Suppressor macrophage treated with lipopolysaccharide for 1 hour (primary cell): ENCODE results near the gene ACTA1.
"Not testable (repeated sequence)": the region's sequence is repeated elsewhere in the genome, so short reads cannot be mapped to it uniquely, and the experiment has no call there.

Experiments used
- DNase-seq, 3 donors: peaks; one replicate each; pipeline ENCODE4 v3.0.0-alpha.2; 2020 to 2022

The ACTA1 gene

DNA sequence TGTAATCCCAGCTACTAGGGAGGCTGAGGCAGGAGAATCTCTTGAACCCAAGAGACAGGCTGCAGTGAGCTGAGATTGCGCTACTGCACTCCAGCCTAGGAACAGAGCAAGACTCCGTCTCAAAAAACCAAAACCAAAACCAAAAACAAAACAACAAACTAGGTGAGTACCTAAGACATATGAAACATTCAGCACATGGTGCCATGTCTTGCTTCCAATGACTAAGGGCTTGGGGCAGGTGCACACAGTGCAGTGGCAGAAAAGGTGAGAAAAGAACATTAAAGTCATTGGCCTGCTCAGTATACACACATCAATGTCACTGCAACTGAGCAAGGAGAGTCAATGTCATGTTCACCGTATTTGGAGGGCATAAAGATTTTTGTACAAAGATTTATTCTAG is 4.1 kb upstream of the ACTA1 start:
- DNase-seq: no peak

DNA sequence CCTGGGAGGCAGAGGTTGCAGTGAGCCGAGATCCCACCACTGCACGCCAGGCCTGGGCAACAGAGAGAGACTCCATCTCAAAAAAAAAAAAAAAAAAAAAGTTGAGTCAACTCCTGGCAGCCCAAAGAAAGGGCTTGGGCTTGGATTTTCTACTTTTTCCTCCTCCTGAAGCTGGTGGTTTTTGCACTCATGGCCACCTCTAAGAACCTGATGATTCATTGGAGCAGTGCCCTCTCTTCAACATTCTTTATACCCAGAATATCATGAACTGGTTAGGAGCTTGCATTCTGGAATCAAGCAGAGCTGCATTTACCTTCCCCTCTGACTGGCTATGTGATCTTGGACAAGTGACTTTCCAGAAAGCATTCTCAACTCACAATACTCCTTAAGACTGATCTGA is 3.5 kb upstream of the ACTA1 start:
- DNase-seq: no peak

DNA sequence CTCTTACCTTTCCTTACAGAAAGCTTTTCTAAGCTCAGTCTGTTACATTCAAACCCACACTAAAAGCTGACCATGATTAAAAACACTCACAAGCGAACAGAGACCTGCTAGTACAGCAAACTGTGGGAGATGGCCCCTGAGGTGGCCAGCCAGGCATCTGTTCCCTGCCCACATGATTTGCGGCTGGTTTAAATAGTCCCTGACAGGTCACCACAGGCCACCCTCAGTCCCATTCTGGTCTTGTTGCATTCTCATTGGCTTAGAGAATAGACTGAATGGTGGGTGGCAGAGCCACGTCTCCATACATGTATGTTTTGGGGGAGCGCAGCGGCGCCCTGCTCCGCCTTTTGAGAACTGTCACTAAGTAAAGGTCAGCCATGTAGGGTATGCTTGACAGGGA is 2.3 kb upstream of the ACTA1 start:
- no peak for DNase-seq

DNA sequence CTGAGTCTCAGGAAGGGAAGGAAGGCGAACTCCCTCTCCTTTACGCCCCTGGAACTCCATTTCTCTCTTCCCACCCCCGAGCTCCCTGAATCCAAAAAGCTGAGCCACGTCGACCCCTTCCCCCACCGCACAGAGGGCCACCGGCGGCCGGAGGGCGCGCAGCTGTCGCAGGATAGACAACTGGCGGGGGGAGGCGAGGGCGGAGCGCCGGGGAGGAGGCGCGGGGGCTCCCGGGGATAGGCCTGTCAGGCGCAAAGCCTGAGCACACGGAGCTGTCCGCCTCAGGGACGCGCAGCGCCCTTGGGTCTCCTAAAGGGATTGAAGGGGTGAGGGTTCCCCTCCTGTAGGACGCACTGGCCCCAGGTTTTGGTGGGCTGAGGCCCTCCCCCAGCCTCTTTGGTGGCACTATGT is 752 bp upstream of the ACTA1 start:
- no peak for DNase-seq

DNA sequence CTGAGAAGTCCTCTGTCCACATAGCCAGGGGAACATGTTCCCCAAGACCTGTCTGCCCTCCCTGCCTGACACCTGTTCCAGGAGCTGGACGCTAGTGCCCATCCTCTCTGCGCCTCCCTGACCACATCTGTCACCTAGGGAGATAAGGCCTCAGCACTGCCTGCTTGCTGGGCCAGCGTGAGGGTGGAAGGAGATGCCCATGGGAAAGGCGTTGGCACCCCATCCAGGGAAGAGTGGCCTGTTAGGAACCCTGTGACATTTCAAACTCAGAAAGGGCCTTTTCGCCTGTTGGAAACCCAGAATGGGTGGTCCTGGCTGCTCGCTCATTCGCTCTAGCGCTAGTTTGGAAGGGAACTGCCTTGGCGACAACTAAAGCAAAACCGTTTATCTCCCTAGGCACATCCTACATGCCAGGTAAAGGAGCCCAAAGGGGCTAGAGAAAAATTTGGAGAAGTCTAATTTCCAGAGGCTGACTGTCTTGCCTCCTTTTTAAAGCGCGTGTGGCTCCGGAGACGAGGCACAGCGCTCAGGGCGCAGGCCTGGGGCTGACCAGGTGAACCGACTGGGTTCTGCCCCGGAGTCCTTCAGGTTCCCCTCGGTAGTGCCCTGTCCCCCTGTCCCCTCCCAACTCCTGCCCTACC is 410 bp downstream of the ACTA1 start:
- no peak for DNase-seq

DNA sequence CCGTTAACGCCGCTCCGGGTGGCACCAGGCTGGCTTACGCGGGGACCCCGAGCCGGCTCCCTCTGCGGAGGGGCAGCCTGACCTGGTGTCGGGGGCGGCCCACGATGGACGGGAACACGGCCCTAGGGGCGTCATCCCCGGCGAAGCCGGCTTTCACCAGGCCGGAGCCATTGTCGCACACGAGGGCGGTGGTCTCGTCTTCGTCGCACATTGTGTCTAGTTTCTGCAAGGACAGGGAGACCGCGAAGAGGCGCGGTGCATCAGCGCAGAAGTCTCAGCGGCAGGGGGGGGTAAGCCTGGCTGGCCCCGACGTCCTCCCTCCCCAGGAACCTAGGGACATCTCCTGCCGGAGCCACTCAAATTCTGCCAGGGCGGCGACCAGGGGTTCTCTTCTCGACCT is 989 bp downstream of the ACTA1 start:
- no peak for DNase-seq

DNA sequence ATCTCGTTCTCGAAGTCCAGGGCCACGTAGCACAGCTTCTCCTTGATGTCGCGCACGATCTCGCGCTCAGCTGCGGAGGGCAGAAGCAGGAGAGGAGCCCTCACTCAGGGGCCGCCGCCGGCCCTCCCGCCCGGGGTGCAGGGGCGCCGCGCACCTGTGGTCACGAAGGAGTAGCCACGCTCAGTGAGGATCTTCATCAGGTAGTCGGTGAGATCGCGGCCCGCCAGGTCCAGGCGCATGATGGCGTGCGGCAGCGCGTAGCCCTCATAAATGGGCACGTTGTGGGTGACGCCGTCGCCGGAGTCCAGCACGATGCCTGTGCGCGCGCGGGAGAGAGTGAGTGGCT is 1.8 kb downstream of the ACTA1 start:
- DNase-seq: no peak

DNA sequence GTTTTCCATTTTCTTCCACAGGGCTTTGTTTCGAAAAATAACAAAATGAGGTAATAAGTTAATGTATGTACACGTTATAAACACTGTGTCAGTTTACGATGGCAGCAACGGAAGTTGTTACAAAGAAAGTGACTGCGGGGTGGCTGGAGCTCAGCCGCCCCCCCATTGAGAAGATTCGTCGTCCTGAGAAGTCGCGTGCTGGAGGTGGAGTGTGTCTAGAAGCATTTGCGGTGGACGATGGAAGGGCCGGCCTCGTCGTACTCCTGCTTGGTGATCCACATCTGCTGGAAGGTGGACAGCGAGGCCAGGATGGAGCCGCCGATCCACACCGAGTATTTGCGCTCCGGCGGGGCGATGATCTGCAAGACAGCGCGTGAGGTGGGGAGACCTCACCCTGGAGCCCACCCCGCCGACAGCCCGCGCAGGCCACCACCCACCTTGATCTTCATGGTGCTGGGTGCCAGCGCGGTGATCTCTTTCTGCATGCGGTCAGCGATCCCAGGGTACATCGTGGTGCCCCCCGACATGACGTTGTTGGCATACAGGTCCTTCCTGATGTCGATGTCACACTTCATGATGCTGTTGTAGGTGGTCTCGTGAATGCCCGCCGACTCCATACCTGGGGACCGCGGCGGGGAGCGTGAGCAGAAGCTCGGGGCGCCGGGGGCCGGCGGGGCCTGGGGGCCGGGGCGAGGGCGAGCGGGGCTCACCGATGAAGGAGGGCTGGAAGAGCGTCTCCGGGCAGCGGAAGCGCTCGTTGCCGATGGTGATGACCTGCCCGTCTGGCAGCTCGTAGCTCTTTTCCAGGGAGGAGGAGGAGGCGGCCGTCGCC is 2.4 kb downstream of the ACTA1 start:
- DNase-seq: no peak

DNA sequence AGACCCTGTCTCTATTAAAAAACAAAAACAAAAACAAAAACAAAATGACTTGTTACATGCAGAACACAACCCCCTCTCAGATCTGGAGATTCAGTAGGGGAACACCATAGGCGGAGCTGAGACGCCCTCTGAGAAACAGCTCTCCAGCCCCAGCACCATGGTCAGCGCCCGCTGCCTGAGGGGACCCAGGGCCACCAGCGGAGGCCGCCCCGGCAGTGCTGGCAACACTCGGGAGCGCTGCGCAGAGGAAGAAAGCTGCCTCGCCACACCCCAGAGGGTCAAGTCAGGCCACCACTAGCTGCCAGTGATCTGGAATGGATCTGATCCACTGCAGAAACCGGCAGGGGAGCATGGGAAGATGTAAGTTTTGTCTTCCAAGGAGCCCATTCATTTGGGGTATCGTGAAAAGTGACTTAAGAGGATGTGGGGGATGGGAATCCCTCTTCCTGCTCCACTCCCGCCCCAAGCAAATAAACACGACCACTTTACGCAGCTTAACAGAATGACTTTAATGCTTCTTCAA is 3.1 kb downstream of the ACTA1 start:
- peak; percentile 64 to 88 (median 71) for DNase-seq

DNA sequence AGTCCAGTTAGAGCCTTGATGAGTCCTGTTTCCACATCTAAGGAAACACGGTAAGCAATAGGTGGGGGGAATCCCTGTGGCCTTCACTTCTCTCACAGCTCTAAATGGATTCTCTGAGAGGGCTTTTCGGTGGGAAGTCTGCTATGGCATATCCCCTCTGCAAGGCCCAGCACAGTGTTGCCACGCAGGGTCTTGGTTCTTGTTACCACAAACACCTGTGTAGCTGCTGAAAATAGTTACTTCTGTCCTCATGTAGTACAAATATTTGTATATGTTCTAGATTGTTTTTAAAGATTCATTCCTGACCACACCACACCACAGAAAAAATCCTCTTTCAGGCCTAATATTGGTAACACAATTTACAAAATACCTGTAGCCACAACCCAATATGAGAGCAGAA is 5.6 kb downstream of the ACTA1 start:
- no peak for DNase-seq

DNA sequence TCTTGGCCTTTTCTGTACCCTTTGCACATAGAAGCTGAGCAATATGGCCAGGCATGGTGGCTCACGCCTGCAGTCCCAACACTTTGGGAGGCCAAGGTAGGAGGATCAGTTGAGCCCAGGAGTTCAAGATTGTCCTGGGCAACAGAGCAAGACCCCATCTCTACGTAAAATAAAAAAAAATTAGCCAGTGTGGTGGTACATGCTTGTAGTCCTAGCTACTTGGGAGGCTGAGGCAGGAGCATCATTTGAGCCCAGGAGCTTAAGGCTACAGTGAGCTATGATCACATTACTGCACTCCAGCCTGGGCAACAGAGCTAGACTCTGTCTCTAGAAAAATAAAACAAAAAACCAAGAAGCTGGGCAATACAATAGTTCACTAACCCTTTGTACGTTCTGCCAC is 6.3 kb downstream of the ACTA1 start:
- DNase-seq: no peak

DNA sequence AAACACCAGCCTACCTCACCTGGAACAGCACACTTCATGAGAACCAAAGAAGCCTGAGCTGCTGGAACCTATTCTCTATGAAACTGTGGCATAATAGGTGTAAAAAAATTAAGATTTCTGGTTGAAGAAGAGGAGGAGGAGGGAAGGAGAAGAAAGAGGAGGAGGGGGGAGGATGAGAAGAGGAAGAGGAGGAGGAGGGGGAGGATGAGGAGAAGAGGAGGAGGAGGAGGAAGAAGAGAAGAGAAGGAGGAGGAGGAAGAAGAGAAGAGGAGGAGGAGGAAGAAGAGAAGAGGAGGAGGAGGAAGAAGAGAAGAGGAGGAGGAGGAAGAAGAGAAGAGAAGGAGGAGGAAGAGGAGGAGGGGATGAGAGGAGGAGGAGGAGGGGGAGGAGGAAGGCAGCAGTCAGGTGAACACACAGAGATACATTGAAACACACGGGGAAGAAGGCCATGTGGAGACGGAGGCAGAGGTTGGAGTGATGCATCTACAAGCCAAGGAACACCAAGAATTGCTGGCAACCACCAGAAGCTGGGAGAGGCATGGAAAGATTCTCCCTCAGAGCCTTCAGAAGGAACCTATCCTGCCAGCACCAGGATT is 8.2 kb downstream of the ACTA1 start:
- no peak for DNase-seq

DNA sequence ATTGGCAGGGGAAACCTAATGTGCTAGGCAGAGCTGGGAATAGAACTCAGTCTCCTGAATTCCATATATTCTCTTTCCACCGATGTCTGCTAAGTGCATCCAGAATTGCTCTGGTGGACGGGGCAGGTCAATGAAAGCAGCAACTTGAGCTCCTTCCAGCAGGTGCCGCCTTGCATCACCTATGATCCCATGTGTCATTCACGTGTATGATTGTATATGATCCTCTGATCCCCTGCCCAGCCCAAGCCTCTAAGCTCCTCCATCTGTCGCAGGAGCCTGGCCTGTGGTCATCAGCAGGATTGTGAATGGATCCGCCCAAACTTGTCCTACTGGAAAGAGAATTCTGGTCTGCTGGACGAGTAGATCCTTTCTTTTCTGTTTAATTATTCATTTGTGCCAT is 13.1 kb downstream of the ACTA1 start:
- no peak for DNase-seq

DNA sequence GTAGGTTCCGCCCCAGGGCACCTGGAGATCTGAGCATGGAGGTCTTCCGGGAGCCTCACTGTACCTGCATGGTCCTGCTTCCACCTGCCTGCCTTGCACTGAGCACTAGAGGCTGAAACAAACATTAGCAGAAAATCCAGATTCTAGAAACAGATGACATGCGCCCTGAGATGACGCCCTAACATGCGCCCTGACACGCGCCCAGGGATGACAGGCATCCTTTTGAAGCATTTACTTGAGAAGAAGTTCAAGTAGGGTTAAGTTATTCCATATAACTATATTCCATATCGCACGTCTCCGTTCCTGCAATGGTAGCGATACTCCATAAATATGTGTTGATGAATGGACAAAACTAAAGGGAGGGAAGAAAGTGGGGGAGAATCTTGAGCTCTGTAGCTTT is 13.7 kb downstream of the ACTA1 start:
- DNase-seq: no peak

DNA sequence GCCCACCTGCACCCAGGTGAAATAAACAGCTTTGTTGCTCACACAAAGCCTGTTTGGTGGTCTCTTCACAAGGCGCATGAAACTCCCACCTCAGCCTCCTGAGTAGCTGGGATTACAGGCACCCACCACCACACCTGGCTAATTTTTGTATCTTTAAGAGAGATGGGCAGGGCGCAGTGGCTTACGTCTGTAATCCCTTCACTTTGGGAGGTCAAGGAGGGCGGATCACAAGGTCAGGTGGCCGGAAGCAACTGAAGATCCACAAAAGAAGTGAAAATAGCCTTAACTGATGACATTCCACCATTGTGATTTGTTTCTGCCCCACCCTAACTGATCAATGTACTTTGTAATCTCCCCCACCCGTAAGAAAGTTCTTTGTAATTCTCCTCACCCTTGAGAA is 15.3 kb downstream of the ACTA1 start:
- not testable (repeated sequence) for DNase-seq

DNA sequence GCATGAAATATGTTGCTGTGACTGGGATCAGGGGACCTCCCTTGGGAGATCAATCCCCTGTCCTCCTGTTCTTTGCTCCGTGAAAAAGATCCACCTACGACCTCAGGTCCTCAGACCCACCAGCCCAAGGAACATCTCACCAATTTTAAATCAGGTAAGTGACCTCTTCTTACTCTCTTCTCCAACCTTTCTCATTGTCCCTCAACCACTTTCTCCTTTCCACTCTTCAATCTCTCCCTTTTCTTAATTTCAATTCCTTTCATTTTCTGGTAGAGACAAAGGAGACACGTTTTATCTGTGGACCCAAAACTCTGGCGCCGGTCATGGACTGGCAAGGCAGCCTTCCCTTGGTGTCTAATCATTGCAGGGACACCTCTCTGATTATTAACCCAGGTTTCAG is 21.1 kb downstream of the ACTA1 start:
- not testable (repeated sequence) for DNase-seq

DNA sequence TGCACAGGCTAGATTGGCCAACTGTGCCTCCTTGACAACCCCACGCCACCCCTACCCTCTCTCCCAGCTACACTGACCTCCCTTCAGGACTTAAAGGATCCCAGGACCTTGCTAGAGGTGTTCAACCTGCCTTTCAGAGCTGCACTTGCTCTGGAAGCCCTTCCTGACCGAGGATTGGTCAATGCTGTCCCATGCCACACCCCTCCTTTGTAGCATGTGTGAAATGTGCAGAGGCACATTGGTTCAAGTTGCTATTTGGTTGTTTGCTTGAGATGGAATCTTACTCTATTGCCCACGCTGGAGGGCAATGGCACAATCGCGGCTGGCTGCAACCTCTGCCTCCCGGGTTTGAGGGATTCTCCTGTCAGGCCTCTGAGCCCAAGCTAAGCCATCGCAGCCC is 21.8 kb downstream of the ACTA1 start:
- DNase-seq: no peak

DNA sequence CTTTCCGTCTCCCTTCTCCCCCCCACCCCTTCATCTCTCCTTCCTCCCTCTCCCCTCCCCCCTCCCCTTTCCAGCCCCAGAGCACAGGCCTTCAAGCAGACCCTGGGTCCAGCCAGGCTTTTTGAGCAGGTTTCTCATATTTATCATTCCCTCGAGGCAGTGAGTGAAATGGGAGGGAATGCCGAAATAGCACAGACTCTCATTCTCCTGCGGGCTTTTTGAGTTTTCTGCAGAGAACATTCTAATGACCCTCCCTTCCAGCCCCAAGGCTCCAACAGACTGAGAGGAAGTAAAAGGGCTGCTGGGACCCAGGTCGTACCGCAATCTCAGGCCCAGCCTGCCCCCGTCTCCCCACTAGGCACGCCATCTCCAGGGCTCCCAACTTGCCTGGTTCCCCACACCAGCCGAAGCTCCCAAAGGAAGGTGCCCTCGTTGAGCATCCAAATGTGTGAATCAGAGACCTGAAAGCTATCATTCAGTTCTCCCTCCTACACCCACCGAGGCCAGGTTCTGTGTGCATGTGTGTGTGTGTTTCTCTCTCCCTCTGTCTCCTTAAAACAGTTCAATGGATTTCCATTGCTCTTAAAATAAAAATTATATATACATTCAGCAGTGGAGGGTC is 22.3 kb downstream of the ACTA1 start:
- no peak for DNase-seq

DNA sequence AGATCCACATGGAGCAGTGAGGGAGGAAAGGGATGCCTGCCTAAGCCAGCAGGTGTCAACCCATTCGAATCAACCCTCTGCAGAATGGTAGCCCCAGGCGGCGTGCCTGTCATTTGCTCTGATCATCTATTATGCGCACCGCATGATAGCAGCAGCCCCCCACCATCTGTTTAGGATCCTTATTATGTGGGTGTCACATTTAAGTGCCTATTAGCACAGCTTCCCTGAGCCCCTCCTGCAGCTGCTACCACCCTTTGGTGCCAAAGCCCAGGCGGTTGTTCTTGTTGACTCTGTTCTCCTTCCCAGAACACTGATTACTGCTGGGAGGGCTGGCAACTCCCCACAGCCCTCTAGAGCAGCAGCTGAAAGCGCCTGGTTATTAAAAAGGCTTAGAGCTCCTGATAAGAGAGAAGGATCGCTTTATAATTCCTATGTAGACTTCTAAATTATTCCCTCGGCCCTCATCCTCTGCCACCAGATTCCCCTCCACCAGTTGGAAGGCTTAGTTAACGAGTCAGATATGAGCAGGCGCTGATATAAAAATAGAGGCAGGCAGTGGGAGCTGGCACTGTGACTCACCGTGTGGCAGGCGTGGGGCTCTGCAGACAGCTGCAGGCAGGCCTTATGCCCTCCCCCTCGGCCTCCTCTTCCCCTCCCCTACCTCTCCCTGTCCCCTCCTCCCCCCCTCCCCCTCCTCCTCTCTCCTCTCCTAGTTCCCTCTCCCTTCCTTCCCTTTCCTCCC is 23.0 kb downstream of the ACTA1 start:
- peak; percentile 71 to 83 (median 74) for DNase-seq

DNA sequence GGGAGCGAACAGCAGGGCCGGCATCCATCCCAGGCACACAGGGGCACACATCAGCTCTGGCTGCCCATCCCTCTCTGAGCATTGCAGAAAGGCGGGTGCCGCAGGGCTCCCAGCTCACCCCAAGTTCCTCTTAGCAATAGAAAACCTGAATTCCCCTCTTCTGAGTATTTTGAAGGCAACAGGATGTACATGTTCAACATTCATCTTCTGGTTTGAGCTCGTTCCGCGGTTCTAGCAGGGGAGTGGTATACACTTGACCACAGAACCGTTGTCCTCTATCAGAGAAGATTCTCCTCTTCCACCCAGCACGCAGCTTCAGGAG is 23.6 kb downstream of the ACTA1 start:
- peak; percentile 53 to 61 (median 55) for DNase-seq

DNA sequence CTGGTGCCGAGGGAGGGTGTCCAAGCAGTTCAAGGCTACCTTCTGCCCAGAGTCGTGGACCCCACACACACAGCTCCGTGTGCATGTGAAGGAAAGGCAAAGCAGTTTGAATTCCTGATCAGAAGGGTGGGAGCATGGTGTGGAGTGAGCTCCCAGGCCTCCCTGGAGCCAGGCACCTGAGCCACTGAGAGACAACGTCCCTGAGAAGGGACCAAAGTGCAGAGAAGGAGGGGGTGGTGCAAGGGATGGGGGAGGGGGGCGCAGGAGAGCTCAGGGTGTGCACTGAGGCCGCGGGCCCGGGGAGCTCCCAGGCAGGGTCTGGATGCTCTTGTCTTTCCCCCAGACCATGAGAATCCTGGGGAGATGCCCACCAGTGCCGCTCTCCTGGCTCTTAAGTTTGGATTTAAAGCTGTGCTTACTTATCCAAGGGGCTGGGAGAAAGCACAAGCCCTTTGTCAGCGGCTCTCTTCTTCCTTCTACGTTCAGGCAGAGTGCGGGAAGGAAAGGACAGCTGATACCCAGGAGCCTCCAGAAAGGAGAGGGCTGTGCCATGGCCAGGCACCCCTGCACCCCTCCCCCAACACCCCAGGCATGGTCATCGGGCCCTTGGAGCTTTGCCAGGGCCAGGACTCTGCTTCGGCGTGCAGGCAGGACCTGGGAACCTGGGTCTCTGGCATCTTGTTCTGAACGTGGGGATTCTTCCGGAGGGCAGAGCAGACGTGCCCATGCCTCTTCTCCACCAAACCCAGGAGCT is 24.1 kb downstream of the ACTA1 start:
- DNase-seq: no peak

DNA sequence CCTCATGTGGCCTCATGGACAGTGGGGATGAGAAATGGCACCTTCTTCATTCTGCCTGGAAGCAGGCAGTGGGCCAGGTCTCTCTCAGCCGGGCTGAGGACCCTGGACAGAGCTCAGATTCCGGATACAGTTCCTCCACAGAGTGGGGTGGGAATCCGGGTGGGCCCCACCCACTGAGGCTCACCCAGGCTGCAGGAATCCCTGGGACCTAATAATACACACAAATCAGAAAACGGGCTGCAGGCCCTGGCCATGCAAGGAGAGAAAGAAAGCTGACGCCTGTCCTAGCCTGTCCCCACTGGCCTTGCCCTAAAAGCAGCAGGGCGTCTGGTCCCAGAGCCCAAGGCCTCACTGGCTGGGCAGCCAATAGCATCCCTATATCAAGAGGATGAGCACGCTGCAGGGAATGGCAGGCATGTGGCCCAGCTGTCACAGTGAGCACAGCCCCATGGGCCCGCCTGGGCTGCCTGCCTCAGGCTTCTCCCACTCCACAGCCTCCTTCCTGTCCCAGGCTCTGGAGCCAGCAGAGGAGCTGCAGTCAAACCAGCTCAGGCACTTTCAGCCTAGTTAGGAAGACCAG is 25.3 kb downstream of the ACTA1 start:
- no peak for DNase-seq
